IMR-90 (cell line): ENCODE measurements around the gene PRXL2B. TPM values are rescaled to one million over a fixed set of nuclear protein-coding genes. Genes with fewer than 3 reads are reported as not detected.

Experiments used
- ATAC-seq: fragments of 200-7000 bp; cut with Tn5 transposase; 2 replicates; pipeline ENCODE4 v1.9.1; 2020; ENCODE audit warnings: low read depth, mild to moderate bottlenecking, moderate library complexity
- BruUV-seq: library from RNA; stranded (reverse); fragments of 400-500 nt; replicated peaks from 2 replicates; lab custom pipeline; 2021; lab: Mats Ljungman, UMichigan
- CTCF ChIA-PET: fragments of 300-600 bp; formaldehyde crosslinking; extraction: SDS; loops from one replicate; lab custom pipeline; 2021; ENCODE audit warnings: antibody characterized with exemption; lab: Yijun Ruan, JAX
- POLR2A ChIA-PET: fragments of 300-600 bp; sonication (Branson Sonifier 250); formaldehyde crosslinking; loops from one replicate; lab custom pipeline; 2022; ENCODE audit warnings: antibody characterized with exemption; ENCODE audit not compliant: unreplicated experiment; lab: Charles Lee
- DNase-seq: peaks from one replicate; pipeline ENCODE4 v3.0.0; 2013
- H2AFZ ChIP-seq: replicated peaks from 2 replicates; pipeline ENCODE3; 2013; ENCODE audit warnings: low read length, mild to moderate bottlenecking; ENCODE audit not compliant: poor library complexity
- H2AK5ac ChIP-seq: 2 replicates; pipeline ENCODE4 v1.6.1; 2013; ENCODE audit warnings: low read depth, low read length, inconsistent platforms
- H2AK9ac ChIP-seq: replicated peaks from 2 replicates; pipeline ENCODE3; 2013; ENCODE audit warnings: mild to moderate bottlenecking, low read depth, low read length, moderate library complexity; ENCODE audit not compliant: poor library complexity
- H2BK120ac ChIP-seq: 2 replicates; pipeline ENCODE4 v1.6.1; 2013; ENCODE audit warnings: low read depth, low read length, inconsistent platforms
- H2BK15ac ChIP-seq: 3 replicates; pipeline ENCODE4 v1.6.1; 2013; ENCODE audit warnings: low read depth, low read length, inconsistent platforms
- H2BK20ac ChIP-seq: 2 replicates; pipeline ENCODE4 v1.6.1; 2013; ENCODE audit warnings: low read depth, mild to moderate bottlenecking, inconsistent platforms, low read length, moderate library complexity
- H2BK5ac ChIP-seq: 2 replicates; pipeline ENCODE4 v1.6.1; 2013; ENCODE audit warnings: mild to moderate bottlenecking, low read depth, low read length, inconsistent platforms; ENCODE audit not compliant: poor library complexity, severe bottlenecking
- H3K14ac ChIP-seq: replicated peaks from 2 replicates; pipeline ENCODE4 v1.6.1; 2013; ENCODE audit warnings: low read depth, low read length, inconsistent platforms
- H3K18ac ChIP-seq: 2 replicates; pipeline ENCODE4 v1.6.1; 2013; ENCODE audit warnings: low read depth, low read length, control low read depth
- H3K23ac ChIP-seq: 2 replicates; pipeline ENCODE4 v1.6.1; 2013; ENCODE audit warnings: low read depth, low read length, inconsistent platforms
- H3K27ac ChIP-seq: 2 replicates; pipeline ENCODE4 v1.5.1; 2013; ENCODE audit warnings: mild to moderate bottlenecking, control low read depth, low read length; ENCODE audit not compliant: insufficient read depth
- H3K27me3 ChIP-seq: 2 replicates; pipeline ENCODE4 v1.6.1; 2013; ENCODE audit warnings: low read length; ENCODE audit not compliant: control insufficient read depth, insufficient read depth
- H3K36me3 ChIP-seq: 2 replicates; pipeline ENCODE4 v1.6.1; 2013; ENCODE audit warnings: low read length, mixed read lengths; ENCODE audit not compliant: control insufficient read depth, insufficient read depth
- H3K4ac ChIP-seq: 2 replicates; pipeline ENCODE4 v1.6.1; 2013; ENCODE audit warnings: low read depth, low read length, inconsistent platforms
- H3K4me1 ChIP-seq: 2 replicates; pipeline ENCODE4 v1.6.1; 2013; ENCODE audit warnings: low read length, mixed read lengths; ENCODE audit not compliant: control insufficient read depth, insufficient read depth
- H3K4me2 ChIP-seq: 2 replicates; pipeline ENCODE4 v1.6.1; 2013; ENCODE audit warnings: low read depth, mild to moderate bottlenecking, control low read depth, low read length, moderate library complexity
- H3K4me3 ChIP-seq: 2 replicates; pipeline ENCODE4 v1.5.1; 2013; ENCODE audit warnings: low read depth, mild to moderate bottlenecking, control low read depth, low read length, moderate library complexity; ENCODE audit not compliant: insufficient read depth
- H3K56ac ChIP-seq: 2 replicates; pipeline ENCODE4 v1.6.1; 2013; ENCODE audit warnings: low read length, inconsistent platforms; ENCODE audit not compliant: insufficient read depth; ENCODE audit errors: extremely low read depth
- H3K79me1 ChIP-seq, 2 experiments: 2 replicates each; pipeline ENCODE4 v1.6.1; 2013; ENCODE audit warnings: low read length in 2 of 2, inconsistent platforms in 1 of 2, low read depth in 1 of 2
- H3K9ac ChIP-seq: 2 replicates; pipeline ENCODE4 v1.6.1; 2013; ENCODE audit warnings: low read depth, low read length, control low read depth
- H3K9me1 ChIP-seq: 2 replicates; pipeline ENCODE4 v1.6.1; 2013; ENCODE audit warnings: low read length, inconsistent platforms; ENCODE audit not compliant: insufficient read depth
- H3K9me3 ChIP-seq: 2 replicates; pipeline ENCODE4 v1.6.1; 2013; ENCODE audit warnings: low read length; ENCODE audit not compliant: control insufficient read depth, insufficient read depth
- H4K20me1 ChIP-seq: 2 replicates; pipeline ENCODE4 v1.6.1; 2013; ENCODE audit warnings: low read length, inconsistent platforms; ENCODE audit not compliant: insufficient read depth
- H4K5ac ChIP-seq: 2 replicates; pipeline ENCODE4 v1.6.1; 2013; ENCODE audit warnings: mild to moderate bottlenecking, low read depth, low read length, control low read depth
- H4K8ac ChIP-seq, 2 experiments: 2 replicates each; pipeline ENCODE4 v1.6.1; 2013; ENCODE audit warnings: low read depth in 2 of 2, low read length in 2 of 2, control low read depth in 1 of 2, inconsistent platforms in 1 of 2
- H4K91ac ChIP-seq: 2 replicates; pipeline ENCODE4 v1.6.1; 2013; ENCODE audit warnings: low read depth, low read length, inconsistent platforms; ENCODE audit not compliant: insufficient read depth
- BHLHE40 ChIP-seq: fragments of 150-350 bp; IDR thresholded peaks from 2 replicates; pipeline ENCODE4 v1.6.1; 2016; ENCODE audit warnings: mild to moderate bottlenecking, low read depth, low read length
- CEBPB ChIP-seq: IDR thresholded peaks from 2 replicates; pipeline ENCODE4 v1.6.1; 2012; ENCODE audit warnings: low read depth, low read length, improper control_type of control experiment
- CHD1 ChIP-seq: IDR thresholded peaks from 2 replicates; pipeline ENCODE4 v1.6.1; 2012; ENCODE audit warnings: low read depth, low read length, improper control_type of control experiment
- CTCF ChIP-seq: conservative IDR thresholded peaks from 2 replicates; pipeline ENCODE4 v1.5.1; 2012; ENCODE audit warnings: mild to moderate bottlenecking, low read depth, low read length, improper control_type of control experiment
- FOS ChIP-seq: fragments of 150-350 bp; IDR thresholded peaks from 2 replicates; pipeline ENCODE4 v1.6.1; 2016; ENCODE audit warnings: low read depth, low read length
- MAFK ChIP-seq: IDR thresholded peaks from 2 replicates; pipeline ENCODE4 v1.6.1; 2012; ENCODE audit warnings: low read depth, low read length, improper control_type of control experiment
- MAZ ChIP-seq: IDR thresholded peaks from 2 replicates; pipeline ENCODE4 v1.6.1; 2012; ENCODE audit warnings: low read depth, mild to moderate bottlenecking, low read length, improper control_type of control experiment, moderate library complexity, borderline replicate concordance
- MXI1 ChIP-seq: IDR thresholded peaks from 2 replicates; pipeline ENCODE4 v1.6.1; 2012; ENCODE audit warnings: low read depth, mild to moderate bottlenecking, low read length, moderate library complexity, borderline replicate concordance
- NFE2L2 ChIP-seq: fragments of 150-350 bp; IDR thresholded peaks from 2 replicates; pipeline ENCODE4 v1.6.1; 2016; ENCODE audit warnings: low read depth, mild to moderate bottlenecking, low read length
- POLR2A ChIP-seq: IDR thresholded peaks from 2 replicates; pipeline ENCODE4 v1.6.1; 2012; ENCODE audit warnings: mild to moderate bottlenecking, low read depth, low read length
- RFX5 ChIP-seq: IDR thresholded peaks from 2 replicates; pipeline ENCODE4 v1.8.0; 2012; ENCODE audit warnings: low read depth, mild to moderate bottlenecking, low read length, moderate library complexity
- SMC3 ChIP-seq: fragments of 150-350 bp; IDR thresholded peaks from 2 replicates; pipeline ENCODE4 v1.6.1; 2016; ENCODE audit warnings: low read depth, mild to moderate bottlenecking, antibody characterized with exemption, low read length, moderate library complexity
- WGBS, 2 experiments: methylation state at CpG; one replicate each; pipeline versions ENCODE4 v1.1.5 to v1.1.7; 2013; ENCODE audit warnings: missing lambda C conversion rate in 2 of 2; ENCODE audit not compliant: insufficient read length in 1 of 2; ENCODE audit errors: extremely low coverage in 2 of 2; 5-methylcytosine and 5-hydroxymethylcytosine counted together
- dilution Hi-C: fragments of 300-500 bp; cut with HindIII; formaldehyde crosslinking; loops from one replicate; pipeline ENCODE4 v1.14.3; 2018; ENCODE audit warnings: low sequenced_read_pairs; ENCODE audit not compliant: unreplicated experiment
- in situ Hi-C: fragments of 300-500 bp; cut with MboI; formaldehyde crosslinking; loops from 3 replicates; pipeline ENCODE4 v1.14.3; 2019; ENCODE audit warnings: low sequenced_read_pairs, inconsistent platforms, mixed read lengths
- intact Hi-C: fragments of 100-400 bp; cut with micrococcal nuclease; formaldehyde crosslinking; loops from 2 replicates; pipeline ENCODE4 v1.10.0; 2022
- polyA plus RNA-seq, 3 experiments: library from polyadenylated mRNA; depleted of rRNA; stranded (reverse); fragments of >200 nt; gene quantifications; 2 replicates each; pipeline ENCODE4 v1.2.3, GENCODE V29; 2012; ENCODE audit warnings: low replicate concordance in 1 of 3
- total RNA-seq: library from RNA; depleted of rRNA; stranded (reverse); fragments of >200 nt; gene quantifications from 2 replicates; pipeline ENCODE4 v1.2.3, GENCODE V29; 2012

Gene PRXL2B
- total and polyA plus RNA-seq, 2 of the 4 experiments (the other 2 are of a cell fraction), result 10.9 to 22.3 TPM

GRCh38 chr1:2589431-2590232 lies 3.1 kb downstream of the PRXL2B start (continued):
- TF ChIP-seq RFX5, result no peak

GRCh38 chr1:2590233-2591141 lies 3.9 kb downstream of the PRXL2B start:
- Histone ChIP-seq H3K27ac (no peak overlapping the region), H4K91ac (no peak overlapping the region), H3K18ac (no peak overlapping the region), H3K9me1 (no peaks in the 10 kb centered on the region), H4K5ac (no peak overlapping the region), H2AK9ac (no peak overlapping the region), H3K4ac (no peak overlapping the region), H4K8ac (no peak overlapping the region), H2AK5ac (no peak overlapping the region), H3K27me3 (no peaks in the 10 kb centered on the region; the same call in 1 of the 2 replicates), H2BK5ac (no peak overlapping the region), H3K23ac (no peak overlapping the region), H2AFZ (no peak overlapping the region), H3K14ac (no peak overlapping the region), H2BK120ac (no peak overlapping the region), H3K56ac (no peak overlapping the region), H3K4me1 (peaks cover 4% of the 10 kb centered on the region; the same call in 1 of the 2 replicates), H3K79me1 (peaks cover 0 to 15% of the 10 kb centered on the region in 2 experiments; a peak in 2 of 4 replicates), H3K36me3 (peaks cover 2% of the 10 kb centered on the region; the same call in 1 of the 2 replicates), H3K9me3 (no peaks in the 10 kb centered on the region), H3K4me3 (no peak overlapping the region), H3K9ac (no peak overlapping the region), H4K20me1 (no peaks in the 10 kb centered on the region; the same call in 1 of the 2 replicates), H3K4me2 (no peak overlapping the region), H2BK20ac (no peak overlapping the region), H2BK15ac (no peak overlapping the region)
- 97% methylated on average over 17 of the region's 31 CpGs; no CpG with 5 or more reads in 1 of the 2 experiments for WGBS, 2 experiments
- in situ Hi-C loops (no loop called here), intact Hi-C loops (no loop called here), dilution Hi-C loops (no loop called here)
- POLR2A ChIA-PET, result no interaction called here
- no TSS peak for BruUV-seq
- CTCF ChIA-PET, result no interaction called here
- DNase-seq (no peak), ATAC-seq (no peak)
- no peak for TF ChIP-seq CTCF
- no peak for TF ChIP-seq CEBPB
- TF ChIP-seq MAFK, result no peak
- no peak for TF ChIP-seq NFE2L2
- TF ChIP-seq FOS, result no peak
- no peak for TF ChIP-seq POLR2A
- TF ChIP-seq BHLHE40, result no peak
- TF ChIP-seq CHD1, result no peak
- no peak for TF ChIP-seq MAZ
- TF ChIP-seq RFX5, result no peak
- no peak for TF ChIP-seq SMC3
- no peak for TF ChIP-seq MXI1
